Suprapubic skin (tissue), 4 donors: ENCODE data around the gene MIPEP. TPM values are rescaled to one million over a fixed set of nuclear protein-coding genes. Genes with fewer than 3 reads are reported as not detected.
A peak's percentile ranks its signal among the peaks of the same experiment; 100 is the strongest.

Experiments
- DNase-seq, 2 donors: peaks; one replicate each; pipeline ENCODE4 v3.0.0-alpha.2; 2019; ENCODE audit warnings: low spot score in 2 of 2
- H3K27ac ChIP-seq: fragments of 200-600 bp; sonication (generic); one replicate; pipeline ENCODE4 v1.5.1; 2019
- H3K27me3 ChIP-seq: fragments of 200-600 bp; sonication (generic); one replicate; pipeline ENCODE4 v1.5.1; 2019
- H3K36me3 ChIP-seq: fragments of 200-600 bp; sonication (generic); one replicate; pipeline ENCODE4 v1.5.1; 2019
- H3K4me1 ChIP-seq: fragments of 200-600 bp; sonication (generic); one replicate; pipeline ENCODE4 v1.5.1; 2019
- H3K4me3 ChIP-seq: fragments of 200-600 bp; sonication (generic); one replicate; pipeline ENCODE4 v1.5.1; 2019; ENCODE audit warnings: mild to moderate bottlenecking
- H3K9me3 ChIP-seq: fragments of 200-600 bp; sonication (generic); one replicate; pipeline ENCODE4 v1.5.1; 2019
- CTCF ChIP-seq, 2 donors: fragments of 200-600 bp in 1 of 2; fragments of 450-650 bp in 1 of 2; sonication (generic) in 1 of 2; IDR thresholded peaks; one replicate each; pipeline ENCODE4 v1.5.1; 2016 to 2019; ENCODE audit warnings: antibody characterized with exemption in 2 of 2, mild to moderate bottlenecking in 1 of 2, moderate library complexity in 1 of 2
- EP300 ChIP-seq: sonication (generic); formaldehyde crosslinking; IDR thresholded peaks from one replicate; pipeline ENCODE4 v1.6.1; 2017; ENCODE audit warnings: antibody characterized with exemption
- POLR2A ChIP-seq, 2 donors: fragments of 450-650 bp; IDR thresholded peaks; one replicate each; pipeline ENCODE4 v1.6.1; 2017; ENCODE audit warnings: antibody characterized with exemption in 2 of 2, mild to moderate bottlenecking in 2 of 2, moderate library complexity in 2 of 2
- POLR2AphosphoS5 ChIP-seq, 3 donors: sonication (generic); formaldehyde crosslinking; IDR thresholded peaks; one replicate each; pipeline ENCODE4 v1.6.1; 2017; ENCODE audit warnings: antibody characterized with exemption in 3 of 3
- WGBS: methylation state at CpG from one replicate; pipeline ENCODE4 v1.1.5; 2018; 5-methylcytosine and 5-hydroxymethylcytosine counted together
- total RNA-seq, 4 donors: library from RNA; depleted of rRNA; stranded (reverse); fragments of >200 nt; gene quantifications; one replicate each; pipeline ENCODE4 v1.1.0, GENCODE V29; 2016

Gene MIPEP
- total RNA-seq, 4 donors from 2014 or later: 26.3 to 51.4 (median 37.6) TPM

- 40% methylated on average over 20 of the region's 46 CpGs for WGBS
- Histone ChIP-seq H3K9me3 (no peaks in the 10 kb centered on the region), H3K4me3 (peak overlapping the region; percentile 30), H3K36me3 (no peaks in the 10 kb centered on the region), H3K4me1 (peaks cover 12% of the 10 kb centered on the region), H3K27ac (peak overlapping the region; percentile 46), H3K27me3 (no peaks in the 10 kb centered on the region)
- no peak for TF ChIP-seq POLR2A (IDR thresholded peaks at IDR 0.05)
- TF ChIP-seq POLR2AphosphoS5 (IDR thresholded peaks at IDR 0.05): no peak
- no peak for TF ChIP-seq EP300
- TF ChIP-seq CTCF (IDR thresholded peaks at IDR 0.05): no peak
- no peak for DNase-seq
Observed at GRCh38 chr13:23695711-23696464, 193.3 kb downstream of the MIPEP start.

GRCh38 chr13:23695196-23695595 is 194.0 kb downstream of the MIPEP start:
- no peak for DNase-seq
- H3K27me3 ChIP-seq: no peaks in the 10 kb centered on the region
- H3K36me3 ChIP-seq: no peaks in the 10 kb centered on the region
- no peak overlapping the region for H3K27ac ChIP-seq
- peaks cover 12% of the 10 kb centered on the region for H3K4me1 ChIP-seq
- H3K9me3 ChIP-seq: no peaks in the 10 kb centered on the region
- TF ChIP-seq CTCF (IDR thresholded peaks at IDR 0.05) (no peak), POLR2AphosphoS5 (IDR thresholded peaks at IDR 0.05) (no peak), POLR2A (IDR thresholded peaks at IDR 0.05) (no peak), EP300 (no peak)
- 92% methylated on average over 5 of the region's 28 CpGs for WGBS
- peak overlapping the region; percentile 30 for H3K4me3 ChIP-seq

- Histone ChIP-seq H3K27ac (no peak overlapping the region), H3K9me3 (no peaks in the 10 kb centered on the region), H3K27me3 (no peaks in the 10 kb centered on the region), H3K4me1 (peaks cover 12% of the 10 kb centered on the region), H3K4me3 (no peak overlapping the region), H3K36me3 (no peaks in the 10 kb centered on the region)
- no peak for DNase-seq
- 65% methylated on average over 3 of the region's 3 CpGs for WGBS
- TF ChIP-seq POLR2A (IDR thresholded peaks at IDR 0.05) (no peak), CTCF (IDR thresholded peaks at IDR 0.05) (no peak), EP300 (no peak), POLR2AphosphoS5 (IDR thresholded peaks at IDR 0.05) (no peak)
Observed at GRCh38 chr13:23692816-23693215, 196.4 kb downstream of the MIPEP start.

- Histone ChIP-seq H3K27me3 (no peaks in the 10 kb centered on the region), H3K36me3 (no peaks in the 10 kb centered on the region), H3K9me3 (no peaks in the 10 kb centered on the region), H3K27ac (no peak overlapping the region), H3K4me1 (no peaks in the 10 kb centered on the region), H3K4me3 (no peak overlapping the region)
- DNase-seq: no peak
- TF ChIP-seq POLR2A (IDR thresholded peaks at IDR 0.05): no peak
- no CpG with 5 or more reads among the region's 3 CpGs for WGBS
Observed at GRCh38 chr13:23690668-23691067, 198.5 kb downstream of the MIPEP start.

GRCh38 chr13:23688336-23688735 is 200.9 kb downstream of the MIPEP start:
- TF ChIP-seq EP300 (no peak), CTCF (IDR thresholded peaks at IDR 0.05) (no peak), POLR2A (IDR thresholded peaks at IDR 0.05) (no peak), POLR2AphosphoS5 (IDR thresholded peaks at IDR 0.05) (no peak)
- Histone ChIP-seq H3K9me3 (no peaks in the 10 kb centered on the region), H3K27ac (no peak overlapping the region), H3K4me3 (no peak overlapping the region), H3K36me3 (no peaks in the 10 kb centered on the region), H3K4me1 (no peaks in the 10 kb centered on the region), H3K27me3 (no peaks in the 10 kb centered on the region)
- 75% methylated on average over 3 of the region's 3 CpGs for WGBS
- DNase-seq: no peak

- no peak for TF ChIP-seq EP300
- TF ChIP-seq POLR2A (IDR thresholded peaks at IDR 0.05): no peak
- TF ChIP-seq CTCF (IDR thresholded peaks at IDR 0.05): no peak
- no peak for TF ChIP-seq POLR2AphosphoS5 (IDR thresholded peaks at IDR 0.05)
- no peaks in the 10 kb centered on the region for H3K4me1 ChIP-seq
- no peaks in the 10 kb centered on the region for H3K9me3 ChIP-seq
- no peaks in the 10 kb centered on the region for H3K27me3 ChIP-seq
- no peak overlapping the region for H3K4me3 ChIP-seq
- no peak for DNase-seq
- 91% methylated on average over 5 of the region's 5 CpGs for WGBS
- no peak overlapping the region for H3K27ac ChIP-seq
- H3K36me3 ChIP-seq: no peaks in the 10 kb centered on the region
Observed at GRCh38 chr13:23687614-23688013, 201.6 kb downstream of the MIPEP start.
